ENCODE data around the gene ABHD1. TPM values are rescaled to one million over a fixed set of nuclear protein-coding genes. Genes with fewer than 3 reads are reported as not detected.
A peak's percentile ranks its signal among the peaks of the same experiment; 100 is the strongest.
"Not testable (repeated sequence)": the region's sequence is repeated elsewhere in the genome, so short reads cannot be mapped to it uniquely, and the experiment has no call there.

Gene ABHD1
- total and polyA plus RNA-seq, 4 donors, result 0.77 to 2.9 (median 1.6) TPM

- Histone ChIP-seq H3K27me3 (ENCODE audit: control insufficient read depth, insufficient read depth, low read length) (no peaks in the 10 kb centered on the region), H3K4me3 (ENCODE audit: low read depth, low read length) (no peak overlapping the region), H3K9me3 (ENCODE audit: control insufficient read depth, insufficient read depth, low read length) (no peaks in the 10 kb centered on the region), H3K36me3 (ENCODE audit: control insufficient read depth, insufficient read depth, low read length) (peaks cover 12% of the 10 kb centered on the region), H3K4me1 (ENCODE audit: control insufficient read depth, insufficient read depth, low read length) (no peaks in the 10 kb centered on the region), H3K27ac (ENCODE audit: low read depth, low read length) (no peak overlapping the region)
- DNase-seq (ENCODE audit: low read depth in 4 of 6, low spot score in 6 of 6), result no peak
- WGBS (ENCODE audit: insufficient coverage), result no CpG with 5 or more reads among the region's 2 CpGs
Measured at GRCh38 chr2:27108221-27108620, 15.4 kb upstream of the ABHD1 start.

GRCh38 chr2:27109083-27109482 lies 14.5 kb upstream of the ABHD1 start:
- Histone ChIP-seq H3K4me3 (ENCODE audit: low read depth, low read length) (no peak overlapping the region), H3K4me1 (ENCODE audit: control insufficient read depth, insufficient read depth, low read length) (no peaks in the 10 kb centered on the region), H3K9me3 (ENCODE audit: control insufficient read depth, insufficient read depth, low read length) (no peaks in the 10 kb centered on the region), H3K27ac (ENCODE audit: low read depth, low read length) (no peak overlapping the region), H3K27me3 (ENCODE audit: control insufficient read depth, insufficient read depth, low read length) (no peaks in the 10 kb centered on the region), H3K36me3 (ENCODE audit: control insufficient read depth, insufficient read depth, low read length) (peaks cover 10% of the 10 kb centered on the region)
- 100% methylated on average over 2 of the region's 3 CpGs for WGBS (ENCODE audit: insufficient coverage)
- no peak for DNase-seq (ENCODE audit: low read depth in 4 of 6, low spot score in 6 of 6)

GRCh38 chr2:27110603-27111352 lies 12.8 kb upstream of the ABHD1 start:
- H3K36me3 ChIP-seq (ENCODE audit: control insufficient read depth, insufficient read depth, low read length); H3K4me1 ChIP-seq (ENCODE audit: control insufficient read depth, insufficient read depth, low read length); H3K4me3 ChIP-seq (ENCODE audit: low read depth, low read length); H3K9me3 ChIP-seq (ENCODE audit: control insufficient read depth, insufficient read depth, low read length); H3K27me3 ChIP-seq (ENCODE audit: control insufficient read depth, insufficient read depth, low read length); H3K27ac ChIP-seq (ENCODE audit: low read depth, low read length); DNase-seq (ENCODE audit: low read depth in 4 of 6, low spot score in 6 of 6): not testable (repeated sequence)
- 82% methylated on average over 17 of the region's 24 CpGs for WGBS (ENCODE audit: insufficient coverage)

- WGBS (ENCODE audit: insufficient coverage), result 92% methylated on average over 49 of the region's 49 CpGs
- H3K9me3 ChIP-seq (ENCODE audit: control insufficient read depth, insufficient read depth, low read length); H3K4me1 ChIP-seq (ENCODE audit: control insufficient read depth, insufficient read depth, low read length); H3K27ac ChIP-seq (ENCODE audit: low read depth, low read length); H3K36me3 ChIP-seq (ENCODE audit: control insufficient read depth, insufficient read depth, low read length); H3K27me3 ChIP-seq (ENCODE audit: control insufficient read depth, insufficient read depth, low read length); H3K4me3 ChIP-seq (ENCODE audit: low read depth, low read length); DNase-seq (ENCODE audit: low read depth in 4 of 6, low spot score in 6 of 6): not testable (repeated sequence)
Measured at GRCh38 chr2:27111392-27112078, 12.1 kb upstream of the ABHD1 start.

GRCh38 chr2:27115519-27115918 lies 8.1 kb upstream of the ABHD1 start:
- Histone ChIP-seq H3K4me1 (ENCODE audit: control insufficient read depth, insufficient read depth, low read length) (peaks cover 10% of the 10 kb centered on the region), H3K27ac (ENCODE audit: low read depth, low read length) (no peak overlapping the region), H3K4me3 (ENCODE audit: low read depth, low read length) (no peak overlapping the region), H3K27me3 (ENCODE audit: control insufficient read depth, insufficient read depth, low read length) (peaks cover 9% of the 10 kb centered on the region), H3K36me3 (ENCODE audit: control insufficient read depth, insufficient read depth, low read length) (peaks cover 5% of the 10 kb centered on the region), H3K9me3 (ENCODE audit: control insufficient read depth, insufficient read depth, low read length) (no peaks in the 10 kb centered on the region)
- DNase-seq (ENCODE audit: low read depth in 4 of 6, low spot score in 6 of 6), result no peak
- WGBS (ENCODE audit: insufficient coverage), result 75% methylated on average over 2 of the region's 2 CpGs

GRCh38 chr2:27117995-27118524 lies 5.6 kb upstream of the ABHD1 start:
- Histone ChIP-seq H3K27me3 (ENCODE audit: control insufficient read depth, insufficient read depth, low read length) (peaks cover 9% of the 10 kb centered on the region), H3K36me3 (ENCODE audit: control insufficient read depth, insufficient read depth, low read length) (peaks cover 2% of the 10 kb centered on the region), H3K4me3 (ENCODE audit: low read depth, low read length) (peak overlapping the region; percentile 47), H3K27ac (ENCODE audit: low read depth, low read length) (no peak overlapping the region), H3K4me1 (ENCODE audit: control insufficient read depth, insufficient read depth, low read length) (peaks cover 15% of the 10 kb centered on the region), H3K9me3 (ENCODE audit: control insufficient read depth, insufficient read depth, low read length) (no peaks in the 10 kb centered on the region)
- WGBS (ENCODE audit: insufficient coverage), result 19% methylated on average over 12 of the region's 14 CpGs
- peak in 1 of 6 donors; percentile 52 for DNase-seq (ENCODE audit: low read depth in 4 of 6, low spot score in 6 of 6)

- H3K36me3 ChIP-seq (ENCODE audit: control insufficient read depth, insufficient read depth, low read length), result peaks cover 2% of the 10 kb centered on the region
- peak within 1 kb of the TSS; percentile 47 for H3K4me3 ChIP-seq (ENCODE audit: low read depth, low read length)
- peak in 3 of 6 donors; percentile 51 to 89 (median 80) for DNase-seq (ENCODE audit: low read depth in 4 of 6, low spot score in 6 of 6)
- H3K27me3 ChIP-seq (ENCODE audit: control insufficient read depth, insufficient read depth, low read length), result peaks cover 9% of the 10 kb centered on the region
- H3K9me3 ChIP-seq (ENCODE audit: control insufficient read depth, insufficient read depth, low read length), result no peaks in the 10 kb centered on the region
- 4% methylated on average over 84 of the region's 84 CpGs for WGBS (ENCODE audit: insufficient coverage)
- H3K4me1 ChIP-seq (ENCODE audit: control insufficient read depth, insufficient read depth, low read length), result peaks cover 21% of the 10 kb centered on the region
- H3K27ac ChIP-seq (ENCODE audit: low read depth, low read length), result no peak within 1 kb of the TSS
Measured at GRCh38 chr2:27118525-27119329, 4.9 kb upstream of the ABHD1 start, which contains the start of gene CGREF1. TSS of gene CGREF1 (minus strand) at chr2:27119128. CDS start at chr2:27104366, 14,762 bp downstream.

GRCh38 chr2:27119330-27119670 lies 4.3 kb upstream of the ABHD1 start:
- not testable (repeated sequence) for H3K27ac ChIP-seq (ENCODE audit: low read depth, low read length); DNase-seq (ENCODE audit: low read depth in 4 of 6, low spot score in 6 of 6); H3K36me3 ChIP-seq (ENCODE audit: control insufficient read depth, insufficient read depth, low read length); H3K27me3 ChIP-seq (ENCODE audit: control insufficient read depth, insufficient read depth, low read length); H3K9me3 ChIP-seq (ENCODE audit: control insufficient read depth, insufficient read depth, low read length)
- Histone ChIP-seq H3K4me3 (ENCODE audit: low read depth, low read length) (peak overlapping the region; percentile 14), H3K4me1 (ENCODE audit: control insufficient read depth, insufficient read depth, low read length) (peaks cover 25% of the 10 kb centered on the region)
- WGBS (ENCODE audit: insufficient coverage), result 84% methylated on average over 6 of the region's 8 CpGs

- no peak for DNase-seq (ENCODE audit: low read depth in 4 of 6, low spot score in 6 of 6)
- Histone ChIP-seq H3K36me3 (ENCODE audit: control insufficient read depth, insufficient read depth, low read length) (no peaks in the 10 kb centered on the region), H3K27me3 (ENCODE audit: control insufficient read depth, insufficient read depth, low read length) (peaks cover 9% of the 10 kb centered on the region), H3K9me3 (ENCODE audit: control insufficient read depth, insufficient read depth, low read length) (no peaks in the 10 kb centered on the region), H3K4me1 (ENCODE audit: control insufficient read depth, insufficient read depth, low read length) (peaks cover 25% of the 10 kb centered on the region), H3K27ac (ENCODE audit: low read depth, low read length) (no peak overlapping the region), H3K4me3 (ENCODE audit: low read depth, low read length) (no peak overlapping the region)
- 59% methylated on average over 2 of the region's 2 CpGs for WGBS (ENCODE audit: insufficient coverage)
Measured at GRCh38 chr2:27121906-27122305, 1.7 kb upstream of the ABHD1 start.

Data from spinal cord (tissue), 10 donors.